Activated naive CD4-positive, alpha-beta T cell treated with Interleukin-2 at 50 U/mL for 16 hours (primary cell): ENCODE data around the gene PBX1.
"Not testable (repeated sequence)": the region's sequence is repeated elsewhere in the genome, so short reads cannot be mapped to it uniquely, and the experiment has no call there.

Experiments used
- DNase-seq: peaks from one replicate; pipeline ENCODE4 v3.0.0-alpha.2; 2020

The PBX1 gene

DNA sequence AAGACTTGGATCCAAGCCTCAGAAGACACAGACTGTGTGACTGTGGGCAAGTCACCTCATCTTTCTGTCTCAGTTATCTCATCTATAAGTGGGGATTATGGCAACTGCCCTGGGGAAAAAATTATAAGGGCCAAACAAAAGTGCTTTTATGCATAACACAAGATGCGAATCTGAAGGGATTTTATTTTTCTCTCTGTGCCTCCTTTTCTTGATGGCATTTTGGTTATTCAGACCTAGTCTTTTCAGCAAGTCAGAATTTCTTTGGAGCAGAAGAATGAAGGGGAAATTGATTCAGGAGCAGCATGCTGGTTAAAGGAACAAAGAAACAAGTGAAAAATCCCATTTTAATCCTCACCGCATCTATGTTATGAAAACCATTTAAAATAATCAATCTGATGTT, 86.9 kb downstream of the PBX1 start:
- no peak for DNase-seq

DNA sequence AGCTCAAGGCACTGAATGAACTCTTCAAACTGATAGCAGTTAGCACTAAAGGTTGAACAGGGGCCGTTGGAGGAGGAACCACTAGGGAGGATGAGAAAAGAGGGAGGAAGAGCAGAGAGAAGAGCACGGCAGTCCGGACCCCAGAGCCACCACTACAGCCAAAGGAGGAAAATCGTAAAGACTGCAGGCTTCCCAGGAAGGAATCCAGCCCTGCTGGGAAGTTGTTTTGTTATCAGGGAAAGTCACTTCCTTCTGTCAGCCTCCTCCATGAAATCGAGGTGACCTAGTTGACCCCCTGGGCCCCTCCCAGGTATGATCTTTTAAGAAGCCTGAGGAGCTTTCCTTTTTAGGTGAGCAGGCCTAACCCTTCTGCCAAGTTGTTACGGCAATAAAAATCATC, 88.2 kb downstream of the PBX1 start:
- DNase-seq, result no peak

DNA sequence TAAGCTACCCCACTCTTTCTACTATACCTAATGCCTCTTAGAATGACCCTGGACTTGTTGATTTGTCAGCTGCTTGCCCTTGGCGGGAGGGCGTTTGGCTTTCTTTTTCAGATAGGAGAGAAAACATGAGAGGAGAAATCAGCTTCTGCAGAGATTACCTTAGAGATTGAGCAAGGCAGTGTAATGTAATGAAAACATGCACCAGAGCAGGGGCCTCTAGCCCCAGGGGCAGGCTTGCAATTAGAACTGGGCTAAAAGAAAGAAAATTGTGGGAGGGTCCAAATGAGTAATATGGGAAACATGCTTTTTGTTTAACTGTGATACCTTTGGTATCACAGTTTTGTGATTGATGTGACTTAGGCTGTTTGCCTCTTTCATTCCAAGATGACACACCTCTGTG, 89.7 kb downstream of the PBX1 start:
- no peak for DNase-seq

DNA sequence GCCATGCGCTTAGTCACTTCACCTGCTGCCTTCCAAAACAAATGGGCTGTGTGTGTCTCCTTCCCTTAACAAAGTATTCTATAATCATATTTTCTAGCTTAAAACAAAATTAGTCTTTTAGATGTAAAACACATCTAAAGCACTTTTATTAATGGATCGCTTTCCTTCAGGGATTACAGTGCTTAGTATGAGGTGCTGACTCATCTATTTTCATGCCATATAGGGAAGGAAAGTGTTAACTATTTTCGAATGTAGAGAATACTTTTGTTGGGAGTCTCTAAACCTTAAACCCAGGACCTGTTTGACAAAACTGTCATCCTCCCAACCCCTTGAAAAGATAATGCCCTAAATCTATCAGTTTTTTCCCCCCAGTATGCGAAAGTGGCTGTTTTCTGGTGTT, 90.2 kb downstream of the PBX1 start:
- DNase-seq, result no peak

DNA sequence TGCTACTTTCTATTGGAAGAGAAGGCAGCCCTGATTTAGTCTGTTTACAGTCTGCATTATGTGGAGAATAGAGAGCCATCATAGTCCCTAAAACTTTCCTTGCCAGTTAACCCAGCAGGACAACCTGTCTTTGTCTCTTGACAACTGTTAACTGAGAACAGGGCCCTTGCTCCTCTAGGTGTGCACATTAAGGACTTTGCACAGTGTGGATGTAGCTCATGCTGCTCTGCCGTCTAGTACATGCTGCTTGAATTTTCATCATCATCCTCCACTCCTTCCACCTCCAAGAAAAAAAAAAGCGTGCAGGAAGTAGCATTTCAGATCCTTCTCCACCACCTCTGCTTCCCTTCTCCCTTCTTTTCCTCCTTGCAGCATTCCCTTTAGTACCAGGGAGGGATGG, 91.5 kb downstream of the PBX1 start:
- no peak for DNase-seq

DNA sequence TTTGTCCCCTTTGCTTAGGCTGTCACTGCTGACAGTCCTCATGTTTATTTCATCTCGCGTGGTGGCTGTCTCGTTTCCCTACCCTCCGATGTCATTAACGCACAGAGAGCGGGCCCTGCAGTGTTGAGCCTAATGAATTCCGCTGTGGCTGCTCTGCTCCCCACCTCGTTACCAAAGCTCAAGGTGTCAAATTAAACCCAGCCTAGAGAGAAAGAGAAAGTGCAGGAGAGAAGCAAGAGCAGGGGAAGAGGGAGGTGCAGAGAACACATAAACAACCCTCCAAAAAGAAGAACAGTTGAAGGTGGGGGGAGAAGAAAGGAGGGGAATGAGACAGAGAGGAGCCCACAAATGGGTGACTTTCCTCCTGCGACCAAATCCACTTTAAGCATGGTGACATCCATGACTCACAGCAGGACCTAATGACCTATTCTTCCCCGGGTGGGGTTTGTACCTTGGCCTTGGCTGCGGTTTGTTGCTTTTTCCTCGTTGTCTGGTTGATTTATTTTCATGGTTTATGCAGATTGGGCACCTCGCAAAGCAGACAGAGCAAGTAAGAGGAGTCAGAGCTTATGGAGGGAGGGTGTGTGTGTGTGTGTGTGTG, 92.5 kb downstream of the PBX1 start:
- DNase-seq, result no peak

DNA sequence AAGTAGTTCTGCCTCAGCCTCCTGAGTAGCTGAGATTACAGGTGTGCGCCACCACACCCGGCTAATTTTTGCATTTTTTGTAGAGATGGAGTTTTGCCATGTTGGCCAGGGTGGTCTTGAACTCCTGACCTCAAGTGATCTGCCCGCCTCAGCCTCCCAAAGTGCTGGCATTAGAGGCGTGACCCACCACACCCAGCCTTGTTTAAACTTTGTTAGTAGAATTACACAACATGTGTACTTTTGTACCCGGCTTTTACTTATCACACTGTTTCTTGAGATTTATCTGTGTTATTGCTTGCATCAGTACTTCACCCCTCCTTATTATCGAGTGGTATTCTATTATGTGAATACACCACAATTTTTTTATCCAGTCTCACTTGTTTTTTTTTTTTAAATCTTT, 94.0 kb downstream of the PBX1 start:
- DNase-seq, result not testable (repeated sequence)

DNA sequence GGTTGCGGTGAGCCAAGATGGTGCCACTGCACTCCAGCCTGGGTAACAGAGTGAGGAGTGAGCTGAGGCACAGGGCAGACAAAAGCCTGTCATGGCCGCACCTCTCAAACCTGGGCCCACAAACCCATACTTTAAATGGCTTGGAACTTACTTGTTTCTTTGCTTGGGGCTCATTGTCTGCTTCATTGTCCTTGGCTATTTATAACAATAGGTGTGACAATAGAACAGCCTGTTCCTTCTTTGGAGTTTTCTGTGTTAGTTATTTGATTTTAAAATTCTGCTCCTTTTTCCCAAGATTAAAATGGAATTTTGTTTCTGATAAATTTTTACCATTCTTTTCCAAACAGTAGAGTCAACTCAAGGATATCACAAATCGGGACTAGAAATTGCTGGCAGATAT, 94.7 kb downstream of the PBX1 start:
- no peak for DNase-seq

DNA sequence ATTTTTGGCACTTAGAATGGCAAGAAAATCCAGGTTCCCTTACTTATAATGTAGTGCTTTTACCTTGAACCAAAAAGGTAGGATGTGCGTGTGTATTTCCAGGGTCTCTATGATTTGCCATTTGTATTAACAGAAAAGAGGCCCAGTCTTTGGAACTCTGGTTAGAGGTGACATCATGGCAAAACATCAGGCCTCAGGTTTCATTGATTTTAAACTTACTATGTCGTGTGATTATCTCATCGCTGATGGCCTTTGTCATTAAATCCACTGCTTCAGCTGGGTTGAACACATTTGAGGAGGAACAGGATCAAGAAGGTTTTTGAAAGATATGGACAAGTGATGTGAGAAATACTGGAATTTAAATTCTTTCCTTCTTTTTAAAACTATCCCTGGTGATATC, 95.2 kb downstream of the PBX1 start:
- DNase-seq, result no peak

DNA sequence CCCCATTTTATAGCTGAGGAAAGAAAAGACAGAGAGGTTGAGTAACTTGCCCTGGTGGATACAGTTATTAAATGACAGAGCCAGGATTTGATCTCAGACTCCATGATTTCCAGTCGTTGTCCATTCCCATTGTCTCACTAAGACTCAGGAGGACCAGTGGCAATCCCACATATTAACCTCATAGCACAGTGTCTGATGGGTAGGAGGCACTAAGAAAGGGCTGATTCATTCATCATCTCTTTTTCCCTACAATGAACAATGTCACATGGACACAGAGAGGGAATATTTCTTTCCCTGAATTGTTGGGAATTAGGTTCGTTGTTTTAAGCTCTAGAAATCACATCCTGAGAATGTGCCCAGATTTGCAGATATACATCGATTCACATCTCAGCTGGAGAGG, 99.9 kb downstream of the PBX1 start:
- no peak for DNase-seq

DNA sequence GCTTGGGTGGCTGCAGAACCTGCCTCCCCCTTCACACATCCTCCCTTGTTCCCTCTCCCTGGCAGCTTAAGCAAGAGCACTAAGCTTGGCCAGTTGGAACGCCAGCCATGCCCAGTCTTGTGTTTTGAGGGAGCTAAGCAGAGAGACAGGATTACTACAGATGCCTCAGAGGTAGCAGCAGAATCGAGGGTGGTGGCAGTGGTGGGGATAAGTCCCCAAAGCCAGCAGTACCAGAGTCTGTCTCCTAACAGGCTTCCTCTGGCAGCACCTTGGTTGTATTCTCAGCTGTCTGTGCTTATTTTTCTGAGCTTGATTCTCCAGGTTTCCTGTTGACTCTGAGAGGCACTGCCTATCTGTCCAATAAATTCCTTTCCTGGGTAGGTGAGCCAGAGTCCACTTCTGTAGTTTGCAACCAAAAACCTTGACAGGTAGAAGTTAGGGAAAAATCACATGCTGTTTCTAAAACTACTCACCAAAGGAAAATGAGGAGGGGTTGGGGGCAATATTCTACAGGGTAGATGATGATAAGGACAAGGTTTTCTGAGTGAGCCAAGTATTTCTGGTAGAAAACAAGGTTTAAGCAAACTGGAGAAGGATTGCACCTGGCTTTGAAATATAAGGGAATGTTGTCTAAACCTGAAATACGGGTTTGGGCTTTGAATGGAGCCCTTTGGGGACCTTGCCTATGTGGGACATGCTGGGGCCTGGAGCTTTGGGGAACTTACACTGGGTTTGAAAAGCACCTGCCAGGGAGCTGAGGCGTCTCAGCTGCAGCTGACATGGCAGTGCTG, 100.8 kb downstream of the PBX1 start:
- DNase-seq, result no peak

DNA sequence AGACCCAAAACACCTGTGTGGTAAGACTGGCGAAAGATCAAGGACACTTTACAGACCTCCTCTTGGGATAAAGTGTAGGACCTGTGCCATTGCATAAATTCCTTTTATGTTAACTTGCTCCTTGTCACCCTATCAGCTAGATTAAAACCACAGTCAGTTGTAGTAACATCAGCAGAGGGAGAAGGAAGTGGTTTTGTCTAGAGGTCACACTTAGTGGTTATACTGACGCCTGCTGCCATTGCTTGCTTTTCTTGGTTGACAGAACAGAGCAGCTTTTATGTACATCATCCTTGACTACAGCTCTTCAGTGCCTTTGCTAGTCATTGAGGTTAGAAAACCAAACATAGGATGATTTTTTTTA, 101.4 kb downstream of the PBX1 start:
- no peak for DNase-seq

DNA sequence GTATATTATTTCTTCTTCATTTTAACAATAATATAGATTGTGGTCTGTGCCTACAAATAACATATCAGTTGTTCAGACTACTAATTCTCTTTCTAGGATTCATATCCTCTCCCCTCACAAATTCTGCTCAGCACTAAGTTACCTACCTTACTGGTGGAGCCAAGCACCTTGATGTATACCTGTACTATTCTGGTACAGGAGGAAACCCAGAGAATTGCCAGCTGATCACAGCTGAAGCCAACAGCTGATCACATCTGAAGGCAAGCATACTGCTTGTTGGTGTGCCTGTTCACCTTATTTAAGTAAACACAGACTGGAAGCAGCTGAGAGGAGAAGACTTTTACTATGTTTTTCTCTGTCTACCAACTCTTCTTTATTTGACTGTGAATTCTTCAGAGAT, 101.8 kb downstream of the PBX1 start:
- DNase-seq, result no peak

DNA sequence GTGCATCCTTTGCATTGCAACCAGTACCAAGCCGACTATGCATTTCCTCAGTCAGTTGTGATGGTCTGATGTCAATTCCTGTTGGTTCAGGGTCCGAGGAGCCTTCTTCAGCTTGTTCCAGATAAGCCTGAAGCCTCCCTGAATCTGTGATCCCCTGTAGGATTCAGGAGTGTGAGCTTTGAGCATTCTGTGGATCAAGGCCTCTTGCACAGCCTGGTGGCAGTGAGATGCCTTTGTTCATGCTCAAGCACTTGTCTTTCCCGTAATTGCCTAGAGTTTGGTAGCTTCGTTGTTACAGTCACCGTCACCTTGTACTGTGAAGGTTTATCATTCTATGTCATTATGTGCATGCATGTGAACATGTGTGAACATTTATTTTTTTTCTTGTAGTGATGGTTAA, 103.5 kb downstream of the PBX1 start:
- DNase-seq, result no peak

DNA sequence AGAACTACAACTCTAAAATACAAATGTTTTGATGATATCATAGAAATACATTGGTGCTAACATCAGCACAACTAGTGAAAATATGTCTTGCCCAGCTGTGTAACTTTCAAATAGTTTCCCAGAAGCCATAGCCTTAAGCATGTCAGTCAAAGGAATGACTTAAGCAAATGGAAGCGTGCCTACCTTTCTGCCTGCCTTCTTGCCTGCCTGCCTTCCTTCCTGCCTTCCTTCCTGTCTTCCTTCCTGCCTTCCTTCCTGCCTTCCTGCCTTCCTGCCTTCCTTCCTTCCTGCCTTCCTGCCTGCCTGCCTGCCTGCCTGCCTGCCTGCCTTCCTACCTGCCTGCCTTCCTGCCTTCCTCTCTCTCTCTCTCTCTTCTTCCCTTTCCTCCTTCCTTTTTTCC, 104.0 kb downstream of the PBX1 start:
- no peak for DNase-seq

DNA sequence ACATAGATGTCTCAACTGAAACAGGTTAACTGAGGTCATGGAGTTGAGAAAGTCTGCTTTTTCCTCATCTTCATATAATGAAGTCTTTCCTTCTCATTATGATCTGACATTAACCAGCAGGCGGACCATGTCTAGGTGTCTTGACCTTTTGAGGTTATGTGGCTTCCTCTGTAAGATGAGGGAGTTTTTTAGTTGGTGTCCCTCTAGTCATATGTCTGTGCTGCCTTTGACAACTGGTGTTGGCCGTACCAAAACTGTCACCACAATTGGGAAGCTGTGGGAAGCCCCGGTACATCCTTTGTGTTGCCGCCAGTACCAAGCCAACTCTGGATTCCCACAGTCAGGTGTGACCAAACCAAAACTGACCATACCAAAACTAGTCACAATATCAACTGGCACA, 105.1 kb downstream of the PBX1 start:
- DNase-seq, result no peak

DNA sequence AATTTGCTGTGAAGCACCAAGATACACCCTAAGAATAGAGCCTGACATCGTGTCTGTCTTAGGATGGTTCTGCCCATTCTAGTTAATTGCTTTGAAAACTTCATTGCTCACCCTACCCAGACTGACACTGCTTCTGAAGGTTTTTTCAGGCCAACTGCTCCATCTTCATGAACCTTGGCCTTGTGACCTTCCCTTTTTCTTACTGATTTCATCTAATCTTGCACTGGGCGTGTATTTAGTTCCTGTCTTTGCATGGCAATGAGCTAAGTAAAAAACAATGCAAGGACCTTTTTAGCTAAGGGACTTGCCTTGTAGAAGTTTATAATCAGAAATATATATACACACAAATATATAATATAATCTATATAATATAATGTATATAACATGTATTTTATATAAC, 108.0 kb downstream of the PBX1 start:
- DNase-seq, result no peak

DNA sequence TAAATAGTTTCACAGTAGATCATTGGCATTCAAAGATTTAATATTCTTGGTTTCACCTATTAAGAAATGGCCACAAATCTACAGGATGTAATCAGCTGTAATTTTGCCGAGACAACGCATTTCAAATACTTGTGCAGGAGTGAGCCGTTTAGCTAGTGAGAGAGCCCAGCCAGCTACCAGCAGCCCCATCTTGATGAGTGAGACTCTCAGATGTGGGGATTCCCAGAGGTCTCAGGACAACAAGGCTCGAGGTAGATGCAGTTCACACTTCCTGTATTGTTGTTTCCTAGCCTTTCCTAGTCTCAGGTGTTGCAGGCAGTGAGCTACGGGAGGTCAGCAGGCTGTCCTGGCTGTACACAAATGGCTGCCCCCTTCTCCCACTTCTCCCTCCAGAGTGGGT, 108.6 kb downstream of the PBX1 start:
- no peak for DNase-seq

DNA sequence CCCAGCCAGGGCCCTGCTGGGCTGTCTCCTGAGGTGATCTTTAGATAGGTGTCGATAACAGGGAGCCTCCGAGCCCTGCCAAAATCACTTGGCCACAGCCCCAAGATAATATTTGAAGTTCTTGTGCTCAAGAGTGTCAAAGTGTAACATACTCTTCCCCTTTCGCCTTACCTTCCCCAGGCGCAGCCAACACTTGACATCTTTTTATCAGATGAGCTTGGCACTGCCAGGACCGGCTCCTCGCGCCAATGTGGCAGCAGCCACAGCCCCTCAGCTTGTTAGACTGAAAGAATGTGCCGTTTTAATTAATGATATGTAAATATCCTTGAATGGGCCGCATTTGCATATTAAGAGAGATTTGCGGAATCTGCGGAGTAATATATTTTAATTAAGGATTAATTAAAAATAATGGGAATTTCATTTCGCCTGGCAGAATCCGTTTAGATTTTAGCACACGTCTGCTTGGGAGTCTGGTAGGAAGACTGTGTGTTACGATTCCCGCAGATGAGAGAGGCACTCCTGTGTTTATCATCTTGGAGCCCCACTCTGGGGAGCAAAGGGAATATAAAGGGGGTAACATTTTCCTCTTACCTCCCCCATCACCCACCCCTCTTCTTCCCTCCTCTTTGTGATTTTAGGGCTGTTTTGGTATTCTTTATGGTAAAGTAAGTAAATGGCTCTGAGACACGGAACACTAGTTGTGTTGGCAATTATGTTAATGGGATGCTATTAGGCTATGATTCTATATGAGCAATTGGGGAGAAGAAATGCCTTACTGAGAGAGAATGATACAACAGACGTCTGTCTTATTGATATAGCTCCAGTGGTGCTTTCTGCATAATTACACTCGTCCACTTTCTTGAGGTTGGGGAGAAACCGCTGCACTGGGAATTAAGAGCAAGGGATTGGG, 109.8 kb downstream of the PBX1 start:
- no peak for DNase-seq

DNA sequence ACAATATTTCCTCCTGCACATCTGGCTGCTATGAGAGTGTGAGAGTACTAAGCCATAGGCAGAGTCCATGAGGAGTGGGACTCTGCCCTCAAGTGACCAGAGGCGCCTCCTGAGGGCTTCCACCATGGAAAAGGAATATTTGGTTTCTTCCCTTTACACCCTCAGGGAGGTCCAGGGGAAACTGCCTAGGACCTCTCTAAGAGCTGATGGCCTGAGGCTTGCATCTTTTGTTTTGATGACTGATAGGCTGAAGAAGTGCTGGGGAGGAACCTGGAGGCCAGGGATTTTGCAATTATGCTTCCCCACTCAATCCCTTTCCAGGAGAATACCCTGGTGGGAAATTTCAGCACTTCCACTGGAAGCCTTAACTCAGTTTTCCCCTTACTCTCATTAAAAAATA, 111.0 kb downstream of the PBX1 start:
- DNase-seq, result no peak

DNA sequence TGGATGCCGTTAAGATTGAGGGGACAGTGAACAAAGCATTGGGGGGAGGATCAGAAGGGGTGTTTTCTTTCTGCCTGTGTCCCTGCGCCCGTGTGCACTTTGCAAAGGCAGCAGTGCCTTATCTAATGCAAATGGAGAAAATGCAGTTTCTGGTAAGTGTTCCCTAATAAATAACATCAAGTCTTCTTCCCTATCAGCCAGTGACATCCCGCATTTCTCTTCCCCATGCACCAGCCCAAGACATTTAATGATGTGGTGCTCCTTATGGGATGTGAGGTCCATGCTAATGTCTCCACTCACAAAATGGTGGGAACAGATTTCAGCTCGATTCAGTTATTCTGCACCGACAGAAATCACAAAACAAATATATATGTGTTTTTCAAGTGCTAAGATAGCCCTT, 111.8 kb downstream of the PBX1 start:
- DNase-seq, result no peak

DNA sequence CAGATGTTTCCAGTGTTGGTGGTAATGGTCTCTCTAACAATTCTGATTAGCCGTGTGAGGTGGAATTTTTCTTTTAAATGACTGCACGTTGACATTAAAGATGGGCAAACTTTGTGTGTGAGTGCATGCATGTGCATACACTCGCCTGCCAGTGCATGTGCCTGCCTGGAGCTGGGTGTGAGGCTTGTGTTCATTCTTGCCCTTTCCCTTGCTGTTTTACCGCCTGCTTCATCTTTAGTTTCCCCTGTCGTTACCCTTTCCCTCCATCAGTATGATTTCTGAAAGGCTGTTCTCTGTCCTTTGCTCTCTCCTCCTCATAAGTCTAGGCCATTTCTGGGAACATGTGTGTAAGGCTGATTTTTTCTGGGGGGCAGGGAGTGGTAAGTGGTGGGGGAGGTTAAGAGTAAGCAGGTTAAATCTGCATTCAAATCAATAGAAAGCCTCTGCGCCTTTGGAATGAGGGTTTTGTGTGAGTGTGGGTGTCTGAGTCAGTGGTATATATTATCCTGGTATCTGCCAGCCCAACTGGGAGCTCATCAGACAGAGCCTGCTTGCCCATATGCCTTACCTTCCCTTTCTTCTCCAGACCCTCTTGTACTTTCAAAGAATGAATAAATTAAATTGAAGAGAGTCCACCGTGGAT, 112.5 kb downstream of the PBX1 start:
- no peak for DNase-seq

DNA sequence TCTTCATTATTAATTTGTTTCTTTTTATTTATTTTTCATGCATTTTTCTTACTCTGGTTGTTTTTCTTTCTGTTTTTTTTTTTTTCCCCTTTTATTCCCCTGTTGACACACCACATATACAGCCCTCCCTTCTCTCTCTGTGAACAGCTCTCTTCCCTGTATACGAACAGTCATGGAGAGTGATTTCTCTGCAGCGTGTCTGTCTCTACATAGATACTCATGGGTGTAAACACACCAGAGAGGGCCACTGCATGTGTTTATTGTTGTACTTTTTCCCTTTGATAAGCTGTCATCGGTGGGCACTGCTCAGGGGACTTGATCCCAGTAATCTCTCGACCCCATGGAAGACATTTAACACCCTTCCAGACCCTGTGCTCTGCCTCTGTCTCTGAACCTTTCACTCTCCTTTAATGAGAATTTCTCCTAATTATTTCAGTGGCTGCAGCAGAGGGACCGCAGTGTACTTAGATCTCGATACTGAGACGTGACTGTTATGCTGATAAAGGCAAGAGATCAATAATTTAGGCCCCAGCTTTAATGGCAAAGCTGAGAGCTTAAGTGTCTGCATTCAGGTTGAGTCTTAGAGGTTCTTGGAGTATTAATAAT, 113.1 kb downstream of the PBX1 start:
- no peak for DNase-seq
